K562 (cell line): ENCODE measurements around the gene RETN. TPM values are rescaled to one million over a fixed set of nuclear protein-coding genes. Genes with fewer than 3 reads are reported as not detected.

ENCODE experiments used
- BRF1 ChIP-seq: IDR thresholded peaks from 3 replicates; pipeline ENCODE4 v1.6.1; 2011; ENCODE audit warnings: borderline replicate concordance, mild to moderate bottlenecking; ENCODE audit not compliant: insufficient read length; ENCODE audit errors: extremely low read depth
- CBX5 ChIP-seq: IDR thresholded peaks from 2 replicates; pipeline ENCODE4 v1.6.1; 2014; ENCODE audit warnings: low read depth, borderline replicate concordance
- CEBPZ ChIP-seq: fragments of 150-350 bp; IDR thresholded peaks from 2 replicates; pipeline ENCODE4 v1.6.1; 2014; ENCODE audit warnings: low read depth, mild to moderate bottlenecking, low read length, borderline replicate concordance
- COPS2 ChIP-seq: fragments of 450-650 bp; conservative IDR thresholded peaks from 2 replicates; pipeline ENCODE4 v1.6.1; 2016; ENCODE audit warnings: mild to moderate bottlenecking, moderate library complexity
- DLX4 ChIP-seq: fragments of 250-450 bp; sonication (Bioruptor Pico); IDR thresholded peaks from 2 replicates; pipeline ENCODE4 v1.6.1; 2021; ENCODE audit warnings: mild to moderate bottlenecking
- E2F8 ChIP-seq: fragments of 450-650 bp; IDR thresholded peaks from 2 replicates; pipeline ENCODE4 v1.7.1; 2018; ENCODE audit warnings: mild to moderate bottlenecking, low read depth; ENCODE audit not compliant: partially characterized antibody
- FOSL1 ChIP-seq: fragments of 200-800 bp; sonication (Bioruptor generic); conservative IDR thresholded peaks from 2 replicates; pipeline ENCODE4 v1.6.1; 2016; ENCODE audit warnings: missing genetic modification characterization, missing compliant biosample characterization
- HNRNPL ChIP-seq: fragments of 200-400 bp; formaldehyde crosslinking; IDR thresholded peaks from 2 replicates; pipeline ENCODE4 v1.6.1; 2017; ENCODE audit warnings: low read depth, mild to moderate bottlenecking, low read length
- KLF6 ChIP-seq: fragments of 250-450 bp; sonication (Bioruptor Pico); IDR thresholded peaks from 2 replicates; pipeline ENCODE4 v1.4.0; 2020; ENCODE audit warnings: mild to moderate bottlenecking, moderate library complexity, borderline replicate concordance
- RAD21 ChIP-seq, 2 experiments: fragments of 250-450 bp in 1 of 2; fragments of 450-650 bp in 1 of 2; sonication (Bioruptor Pico) in 1 of 2; formaldehyde crosslinking in 1 of 2; IDR thresholded peaks in 1 of 2; conservative IDR thresholded peaks in 1 of 2; 2 replicates each; pipeline versions ENCODE4 v1.4.0 to v1.8.0; 2020 to 2022; ENCODE audit warnings: mild to moderate bottlenecking in 2 of 2, moderate library complexity in 1 of 2
- RBM25 ChIP-seq: fragments of 200-400 bp; formaldehyde crosslinking; IDR thresholded peaks from 2 replicates; pipeline ENCODE4 v1.6.1; 2018; ENCODE audit warnings: low read length, low read depth, moderate library complexity; ENCODE audit not compliant: severe bottlenecking
- SMAD3 ChIP-seq: fragments of 450-650 bp; formaldehyde crosslinking; conservative IDR thresholded peaks from 2 replicates; pipeline ENCODE4 v1.4.0; 2020; ENCODE audit warnings: mild to moderate bottlenecking
- SNAPC5 ChIP-seq: fragments of 250-450 bp; sonication (Bioruptor Pico); IDR thresholded peaks from 2 replicates; pipeline ENCODE4 v1.8.0; 2021; ENCODE audit warnings: moderate library complexity, mild to moderate bottlenecking, inconsistent platforms
- ZNF41 ChIP-seq: fragments of 250-450 bp; sonication (Bioruptor Pico); conservative IDR thresholded peaks from 2 replicates; pipeline ENCODE4 v1.4.0; 2020; ENCODE audit warnings: mild to moderate bottlenecking
- ZNF507 ChIP-seq: conservative IDR thresholded peaks from 2 replicates; pipeline ENCODE4 v1.6.1; 2017; ENCODE audit warnings: missing genetic modification characterization, missing compliant biosample characterization
- polyA plus RNA-seq, 8 experiments: library from polyadenylated mRNA; depleted of rRNA in 4 of 8; stranded (reverse) in 5 of 8; unstranded in 3 of 8; fragments of >200 nt; fragmentation: Nextera tagmentation in 2 of 8; fragmentation: Illumina TruSeq in 1 of 8; extraction: Ambion mirVana in 2 of 8; extraction: Trizol in 1 of 8; gene quantifications; 2 replicates each; pipeline versions ENCODE4 v1.2.1 to v1.2.3, GENCODE V29; 2011 to 2014; ENCODE audit warnings: inconsistent platforms in 1 of 8, missing spikeins in 1 of 8
- total RNA-seq, 7 experiments: library from RNA; depleted of rRNA in 6 of 7; stranded (reverse); fragments of >200 nt in 6 of 7; fragmentation: Illumina TruSeq in 2 of 7; extraction: Trizol in 2 of 7; gene quantifications; 2 replicates each; pipeline versions ENCODE4 v1.2.1 to v1.2.3, GENCODE V29; 2011 to 2021; ENCODE audit warnings: low replicate concordance in 1 of 7
- TF ChIP-seq, protein P1 (sequence below): IDR thresholded peaks from 3 replicates; pipeline ENCODE4 v1.6.1; 2011; ENCODE audit warnings: borderline replicate concordance, mild to moderate bottlenecking, moderate library complexity; ENCODE audit not compliant: insufficient read length; ENCODE audit errors: extremely low read depth

Gene RETN
- total and polyA plus RNA-seq, 9 of the 15 experiments (the other 6 are each of a cell fraction or from before 2014, with no cell fraction given) = not detected

DNA sequence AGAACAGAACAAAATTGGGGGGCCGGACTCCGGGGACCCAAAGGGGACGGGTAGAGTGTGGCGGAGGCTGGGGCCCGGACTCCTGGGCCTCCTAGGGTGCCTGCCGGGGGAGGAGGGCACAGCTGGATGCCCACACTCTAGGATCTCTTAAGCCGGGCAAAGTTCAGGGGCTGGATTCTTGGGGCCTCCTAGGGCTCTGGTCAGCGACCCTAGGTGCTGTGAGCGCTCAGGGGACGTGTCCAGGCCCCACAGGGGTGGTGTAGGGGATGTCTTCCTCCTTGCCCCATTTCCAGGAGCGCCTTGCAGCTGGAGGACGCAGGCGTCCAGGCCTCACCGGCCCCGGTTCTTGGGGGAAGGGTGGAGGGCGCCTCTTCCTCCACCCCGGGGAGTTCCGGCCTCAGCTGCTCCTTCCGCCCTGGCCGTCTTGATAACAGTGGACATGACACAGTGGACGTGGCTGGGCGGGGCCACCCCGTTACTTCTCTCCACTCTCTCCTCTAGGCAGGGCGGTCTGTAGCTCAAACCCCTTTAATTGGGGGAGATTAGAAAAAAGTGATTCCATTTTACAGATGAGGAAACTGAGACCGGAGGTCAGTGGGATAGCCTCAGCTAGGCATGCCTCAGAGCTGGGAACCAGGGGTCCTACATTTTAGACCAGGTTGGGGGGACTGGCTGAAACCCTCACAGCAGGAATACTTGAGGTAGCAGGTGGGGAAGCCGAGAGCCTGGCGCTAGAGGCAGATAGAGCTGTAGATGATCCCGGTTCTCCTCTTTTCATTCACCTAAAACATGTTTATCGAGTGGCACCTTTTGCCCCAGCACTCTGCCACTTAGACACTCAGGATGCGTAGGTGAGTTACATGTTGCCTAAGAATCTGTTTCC is 31.2 kb upstream of the RETN start (continued):
- no peak for TF ChIP-seq RAD21 (CRISPR knock-in tag; conservative IDR thresholded peaks at IDR 0.05 in 1 of 2, IDR thresholded peaks at IDR 0.05 in 1 of 2)
- TF ChIP-seq HNRNPL = no peak
- no peak for TF ChIP-seq COPS2
- no peak for TF ChIP-seq SMAD3
- no peak for TF ChIP-seq BRF1
- peak; percentile 39 for TF ChIP-seq E2F8
- TF ChIP-seq DLX4 (CRISPR knock-in tag) = no peak
- no peak for TF ChIP-seq ZNF507 (tag)
- no peak for TF ChIP-seq SNAPC5 (CRISPR knock-in tag)
- peak; percentile 68; the same call in 1 of the 2 replicates for TF ChIP-seq KLF6 (CRISPR knock-in tag)
- TF ChIP-seq RBM25 = peak; percentile 89
- TF ChIP-seq FOSL1 (tag) = no peak
- TF ChIP-seq, protein P1, sequence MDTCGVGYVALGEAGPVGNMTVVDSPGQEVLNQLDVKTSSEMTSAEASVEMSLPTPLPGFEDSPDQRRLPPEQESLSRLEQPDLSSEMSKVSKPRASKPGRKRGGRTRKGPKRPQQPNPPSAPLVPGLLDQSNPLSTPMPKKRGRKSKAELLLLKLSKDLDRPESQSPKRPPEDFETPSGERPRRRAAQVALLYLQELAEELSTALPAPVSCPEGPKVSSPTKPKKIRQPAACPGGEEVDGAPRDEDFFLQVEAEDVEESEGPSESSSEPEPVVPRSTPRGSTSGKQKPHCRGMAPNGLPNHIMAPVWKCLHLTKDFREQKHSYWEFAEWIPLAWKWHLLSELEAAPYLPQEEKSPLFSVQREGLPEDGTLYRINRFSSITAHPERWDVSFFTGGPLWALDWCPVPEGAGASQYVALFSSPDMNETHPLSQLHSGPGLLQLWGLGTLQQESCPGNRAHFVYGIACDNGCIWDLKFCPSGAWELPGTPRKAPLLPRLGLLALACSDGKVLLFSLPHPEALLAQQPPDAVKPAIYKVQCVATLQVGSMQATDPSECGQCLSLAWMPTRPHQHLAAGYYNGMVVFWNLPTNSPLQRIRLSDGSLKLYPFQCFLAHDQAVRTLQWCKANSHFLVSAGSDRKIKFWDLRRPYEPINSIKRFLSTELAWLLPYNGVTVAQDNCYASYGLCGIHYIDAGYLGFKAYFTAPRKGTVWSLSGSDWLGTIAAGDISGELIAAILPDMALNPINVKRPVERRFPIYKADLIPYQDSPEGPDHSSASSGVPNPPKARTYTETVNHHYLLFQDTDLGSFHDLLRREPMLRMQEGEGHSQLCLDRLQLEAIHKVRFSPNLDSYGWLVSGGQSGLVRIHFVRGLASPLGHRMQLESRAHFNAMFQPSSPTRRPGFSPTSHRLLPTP = no peak
- TF ChIP-seq CBX5 = no peak
- TF ChIP-seq ZNF41 (CRISPR knock-in tag) = no peak
- TF ChIP-seq CEBPZ = no peak
